ENCODE measurements around the gene IFIH1.

IFIH1 gene

GRCh38 chr2:162330881-162331280, 12.4 kb upstream of the IFIH1 start:
- Histone ChIP-seq H3K4me3 (ENCODE audit: low read depth, low read length) (no peak overlapping the region), H3K79me2 (ENCODE audit: control insufficient read depth, insufficient read depth, low read length, unreplicated experiment) (no peaks in the 10 kb centered on the region), H2AFZ (ENCODE audit: low read length, unreplicated experiment) (no peak overlapping the region), H3K27me3 (ENCODE audit: insufficient read depth, low read length) (no peaks in the 10 kb centered on the region), H3K4me1 (ENCODE audit: control insufficient read depth, insufficient read depth, low read length, unreplicated experiment) (peaks cover 3% of the 10 kb centered on the region), H3K36me3 (ENCODE audit: insufficient read depth, low read length) (no peaks in the 10 kb centered on the region), H3K27ac (ENCODE audit: low read depth, low read length) (no peak overlapping the region)

DNA sequence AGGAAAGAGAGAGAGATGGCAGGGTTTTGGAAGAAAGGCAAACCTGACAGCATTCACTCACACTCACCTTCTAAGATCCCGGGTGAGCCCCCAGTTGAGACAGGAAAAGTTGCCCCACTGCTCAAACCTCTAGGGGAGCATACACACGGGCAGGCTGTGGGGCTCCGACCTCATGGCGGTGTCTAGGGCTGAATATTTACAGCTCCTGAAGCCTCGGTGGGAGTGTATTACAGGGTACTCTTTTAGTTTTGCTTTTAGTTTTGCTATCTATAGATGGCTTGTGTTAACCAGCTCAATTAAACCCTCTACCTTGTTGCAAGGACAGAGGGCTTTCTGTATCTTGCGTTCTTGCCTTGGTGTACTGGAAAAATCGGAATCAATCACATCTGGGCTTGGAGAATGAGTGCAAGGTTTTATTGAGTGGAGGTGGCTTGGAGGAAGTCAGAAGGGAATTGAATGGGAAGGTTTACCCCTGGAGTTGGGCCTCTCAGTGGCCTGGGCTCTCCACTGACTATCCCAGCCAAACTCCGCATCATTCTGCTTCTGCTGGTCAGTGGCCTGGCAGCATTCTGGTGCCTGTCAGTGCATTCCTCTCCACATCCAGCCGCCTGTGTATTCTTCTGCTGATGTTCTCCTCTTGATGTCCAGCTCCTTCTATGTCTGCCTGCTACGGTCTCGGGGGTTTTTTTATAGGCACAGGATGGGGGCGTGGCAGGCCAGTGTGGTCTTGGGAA, 10.1 kb upstream of the IFIH1 start:
- Histone ChIP-seq H3K36me3 (ENCODE audit: insufficient read depth, low read length) (no peaks in the 10 kb centered on the region), H3K4me3 (ENCODE audit: low read depth, low read length) (no peak overlapping the region), H2AFZ (ENCODE audit: low read length, unreplicated experiment) (no peak overlapping the region), H3K27ac (ENCODE audit: low read depth, low read length) (no peak overlapping the region), H3K27me3 (ENCODE audit: insufficient read depth, low read length) (no peaks in the 10 kb centered on the region), H3K4me1 (ENCODE audit: control insufficient read depth, insufficient read depth, low read length, unreplicated experiment) (peaks cover 3% of the 10 kb centered on the region), H3K79me2 (ENCODE audit: control insufficient read depth, insufficient read depth, low read length, unreplicated experiment) (no peaks in the 10 kb centered on the region)

- H2AFZ ChIP-seq (ENCODE audit: low read length, unreplicated experiment): no peak overlapping the region
- peaks cover 3% of the 10 kb centered on the region for H3K4me1 ChIP-seq (ENCODE audit: control insufficient read depth, insufficient read depth, low read length, unreplicated experiment)
- no peaks in the 10 kb centered on the region for H3K36me3 ChIP-seq (ENCODE audit: insufficient read depth, low read length)
- no peak overlapping the region for H3K27ac ChIP-seq (ENCODE audit: low read depth, low read length)
- H3K79me2 ChIP-seq (ENCODE audit: control insufficient read depth, insufficient read depth, low read length, unreplicated experiment): no peaks in the 10 kb centered on the region
- no peak overlapping the region for H3K4me3 ChIP-seq (ENCODE audit: low read depth, low read length)
- H3K27me3 ChIP-seq (ENCODE audit: insufficient read depth, low read length): no peaks in the 10 kb centered on the region
Observed at GRCh38 chr2:162327806-162328205, 9.3 kb upstream of the IFIH1 start.

DNA sequence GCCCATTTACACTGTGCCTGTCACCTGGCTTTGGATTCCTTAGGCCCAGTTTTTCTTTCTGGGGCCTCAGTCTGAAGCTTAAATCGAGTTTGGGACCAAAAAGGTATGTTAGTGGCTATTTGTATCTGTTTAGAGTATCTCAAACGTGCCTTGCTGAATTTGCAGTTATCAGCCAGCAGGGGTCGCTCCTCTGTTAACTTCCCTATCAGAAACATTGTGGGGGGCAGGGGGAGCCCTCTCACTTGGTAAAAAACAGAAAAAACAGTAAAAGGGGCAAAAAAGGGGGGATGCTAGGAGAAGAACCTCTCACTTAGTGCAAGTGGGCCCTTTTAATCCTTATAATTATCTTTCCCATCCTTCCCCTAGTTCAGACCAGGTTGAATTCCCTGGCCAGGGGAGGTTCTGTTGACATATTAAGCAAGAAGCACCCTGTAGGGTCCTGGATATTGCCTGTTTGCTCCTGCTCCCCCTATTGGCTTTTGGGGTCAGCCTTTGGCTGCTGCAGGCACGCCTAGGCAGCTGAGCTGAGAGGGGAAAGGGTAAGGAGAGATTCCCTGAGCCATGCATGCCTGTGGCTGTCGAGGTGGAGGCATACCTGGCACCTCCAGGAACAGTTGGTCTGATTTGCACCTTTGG, 8.8 kb upstream of the IFIH1 start:
- no peaks in the 10 kb centered on the region for H3K36me3 ChIP-seq (ENCODE audit: insufficient read depth, low read length)
- no peaks in the 10 kb centered on the region for H3K27me3 ChIP-seq (ENCODE audit: insufficient read depth, low read length)
- peaks cover 3% of the 10 kb centered on the region for H3K4me1 ChIP-seq (ENCODE audit: control insufficient read depth, insufficient read depth, low read length, unreplicated experiment)
- H3K79me2 ChIP-seq (ENCODE audit: control insufficient read depth, insufficient read depth, low read length, unreplicated experiment): no peaks in the 10 kb centered on the region
- no peak overlapping the region for H3K4me3 ChIP-seq (ENCODE audit: low read depth, low read length)
- no peak overlapping the region for H2AFZ ChIP-seq (ENCODE audit: low read length, unreplicated experiment)
- no peak overlapping the region for H3K27ac ChIP-seq (ENCODE audit: low read depth, low read length)

DNA sequence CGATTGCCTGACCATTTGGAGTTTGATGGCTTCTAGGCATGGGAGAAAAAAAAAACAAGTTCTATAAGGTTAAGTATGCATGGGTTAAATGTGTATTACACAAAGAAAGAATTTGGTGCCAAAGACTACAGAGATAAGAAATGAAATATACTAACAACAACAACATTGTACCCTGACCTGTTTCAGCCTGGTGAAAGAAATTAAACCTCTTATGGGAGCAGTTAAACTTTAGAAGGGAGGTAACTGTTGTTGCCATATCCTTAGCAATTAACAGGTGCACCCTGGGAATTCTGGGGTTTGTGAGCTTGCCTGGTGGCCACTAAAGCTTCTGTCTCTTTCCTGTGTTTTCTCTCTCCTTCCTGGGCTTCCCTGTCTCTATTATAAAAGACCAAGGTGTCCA, 6.5 kb upstream of the IFIH1 start:
- no peak overlapping the region for H2AFZ ChIP-seq (ENCODE audit: low read length, unreplicated experiment)

DNA sequence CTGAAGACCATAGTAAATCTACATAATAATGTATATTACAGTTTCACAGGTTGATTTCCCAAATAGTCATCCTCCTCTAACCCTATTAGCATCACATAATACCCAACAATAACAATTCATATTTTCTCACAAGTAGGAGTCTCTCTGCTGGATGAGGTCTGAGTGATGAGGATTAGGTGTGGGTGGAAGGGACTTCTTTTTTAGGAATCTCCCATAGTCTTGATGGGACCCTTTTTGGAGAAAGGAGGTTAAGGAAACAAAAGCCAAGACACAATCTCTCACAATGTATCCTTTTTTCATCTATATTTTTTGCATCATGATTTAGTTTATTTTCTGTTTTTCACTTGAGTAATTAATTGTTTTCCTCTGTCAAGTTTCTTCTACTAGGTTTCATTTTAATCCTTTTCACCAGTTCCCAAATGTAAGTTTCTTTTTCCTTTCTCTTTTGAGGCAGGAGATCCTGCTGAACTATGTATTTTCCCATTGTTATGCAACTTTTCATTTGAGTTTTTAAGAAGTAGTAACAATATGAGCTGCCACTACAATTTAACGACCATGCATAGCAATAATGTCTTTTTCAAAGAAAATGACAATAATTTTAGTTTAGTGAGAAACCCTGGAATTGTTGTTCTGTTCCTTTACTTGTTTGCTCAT, 2.5 kb upstream of the IFIH1 start:
- peak overlapping the region; percentile 97 for H3K4me3 ChIP-seq (ENCODE audit: low read depth, low read length)
- H3K4me1 ChIP-seq (ENCODE audit: control insufficient read depth, insufficient read depth, low read length, unreplicated experiment): peaks cover 24% of the 10 kb centered on the region
- peaks cover 3% of the 10 kb centered on the region; the same call in 1 of the 2 replicates for H3K36me3 ChIP-seq (ENCODE audit: insufficient read depth, low read length)

More for the DNA sequence above, 6.5 kb upstream of the IFIH1 start:
- H3K27ac ChIP-seq (ENCODE audit: low read depth, low read length): no peak overlapping the region
- H3K36me3 ChIP-seq (ENCODE audit: insufficient read depth, low read length): no peaks in the 10 kb centered on the region
- no peaks in the 10 kb centered on the region for H3K27me3 ChIP-seq (ENCODE audit: insufficient read depth, low read length)
- peaks cover 14% of the 10 kb centered on the region for H3K79me2 ChIP-seq (ENCODE audit: control insufficient read depth, insufficient read depth, low read length, unreplicated experiment)
- H3K4me3 ChIP-seq (ENCODE audit: low read depth, low read length): no peak overlapping the region
- peaks cover 16% of the 10 kb centered on the region for H3K4me1 ChIP-seq (ENCODE audit: control insufficient read depth, insufficient read depth, low read length, unreplicated experiment)

DNA sequence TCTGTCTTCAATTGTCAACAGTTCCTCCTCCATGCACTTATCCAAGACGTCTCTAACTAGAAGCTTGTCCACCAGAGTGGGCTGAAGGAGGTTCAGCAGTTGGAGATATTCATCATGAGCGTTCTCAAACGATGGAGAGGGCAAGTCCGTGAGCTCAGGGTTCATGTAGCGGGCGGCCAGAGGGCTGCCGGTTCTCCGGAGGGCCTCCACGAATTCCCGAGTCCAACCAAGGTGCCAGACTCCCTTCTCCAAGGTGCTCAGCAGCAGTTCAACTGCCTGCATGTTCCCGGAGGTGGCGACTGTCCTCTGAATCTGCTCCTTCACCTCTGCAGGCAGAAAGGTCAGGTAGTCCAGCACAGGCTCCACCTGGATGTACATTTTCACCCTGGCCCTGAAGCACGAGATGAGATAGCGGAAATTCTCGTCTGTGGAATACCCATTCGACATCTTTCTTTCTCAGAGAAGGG, 590 bp downstream of the IFIH1 start:
- H3K27ac ChIP-seq (ENCODE audit: low read depth, low read length): peak overlapping the region; percentile 93
- peak overlapping the region; percentile 62 for H2AFZ ChIP-seq (ENCODE audit: low read length, unreplicated experiment)
- peaks cover 41% of the 10 kb centered on the region for H3K4me1 ChIP-seq (ENCODE audit: control insufficient read depth, insufficient read depth, low read length, unreplicated experiment)
- peaks cover 78% of the 10 kb centered on the region for H3K79me2 ChIP-seq (ENCODE audit: control insufficient read depth, insufficient read depth, low read length, unreplicated experiment)
- peak overlapping the region; percentile 97 for H3K4me3 ChIP-seq (ENCODE audit: low read depth, low read length)
- no peaks in the 10 kb centered on the region for H3K27me3 ChIP-seq (ENCODE audit: insufficient read depth, low read length)
- H3K36me3 ChIP-seq (ENCODE audit: insufficient read depth, low read length): peaks cover 18% of the 10 kb centered on the region; the same call in 1 of the 2 replicates

More for the DNA sequence above, 2.5 kb upstream of the IFIH1 start:
- peak overlapping the region; percentile 2; the same call in 1 of the 2 replicates for H3K27ac ChIP-seq (ENCODE audit: low read depth, low read length)
- H3K79me2 ChIP-seq (ENCODE audit: control insufficient read depth, insufficient read depth, low read length, unreplicated experiment): peaks cover 54% of the 10 kb centered on the region
- H2AFZ ChIP-seq (ENCODE audit: low read length, unreplicated experiment): peak overlapping the region; percentile 55
- no peaks in the 10 kb centered on the region for H3K27me3 ChIP-seq (ENCODE audit: insufficient read depth, low read length)

DNA sequence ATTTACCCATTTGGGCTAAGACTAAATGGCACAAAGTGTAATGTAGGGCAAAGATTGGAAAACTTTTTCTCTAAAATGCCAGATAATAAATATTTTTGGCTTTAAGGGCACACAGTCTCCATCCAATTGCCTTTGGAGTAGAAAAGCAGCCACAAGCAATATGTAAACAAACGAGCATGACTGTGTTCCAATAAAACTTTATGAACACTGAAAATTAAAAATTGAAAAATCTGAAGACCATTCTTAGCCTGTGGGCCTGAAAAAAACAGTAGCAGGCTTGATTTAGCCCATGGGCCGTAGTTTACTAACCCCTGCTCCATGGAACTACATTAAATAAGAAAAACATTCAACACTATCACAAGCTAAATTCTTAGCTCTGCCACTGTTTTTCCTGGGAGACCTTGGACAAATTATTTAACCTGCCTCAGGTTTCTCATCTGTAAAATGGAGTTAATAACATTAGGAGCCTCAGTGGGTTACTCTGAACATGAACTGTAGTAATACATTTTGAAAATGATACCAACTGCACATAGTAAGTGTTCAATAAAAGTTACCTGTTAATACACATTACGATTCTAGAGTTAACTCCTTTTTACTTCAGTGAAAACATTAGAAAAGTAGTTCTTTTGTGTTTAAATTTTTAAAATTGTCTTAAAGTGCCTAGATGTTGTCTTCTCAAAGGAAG, 1.3 kb downstream of the IFIH1 start:
- H3K4me3 ChIP-seq (ENCODE audit: low read depth, low read length): peak overlapping the region; percentile 97
- no peaks in the 10 kb centered on the region for H3K27me3 ChIP-seq (ENCODE audit: insufficient read depth, low read length)
- H3K27ac ChIP-seq (ENCODE audit: low read depth, low read length): peak overlapping the region; percentile 93
- H3K4me1 ChIP-seq (ENCODE audit: control insufficient read depth, insufficient read depth, low read length, unreplicated experiment): peaks cover 41% of the 10 kb centered on the region
- peak overlapping the region; percentile 62 for H2AFZ ChIP-seq (ENCODE audit: low read length, unreplicated experiment)
- peaks cover 84% of the 10 kb centered on the region for H3K79me2 ChIP-seq (ENCODE audit: control insufficient read depth, insufficient read depth, low read length, unreplicated experiment)
- peaks cover 18% of the 10 kb centered on the region; the same call in 1 of the 2 replicates for H3K36me3 ChIP-seq (ENCODE audit: insufficient read depth, low read length)

DNA sequence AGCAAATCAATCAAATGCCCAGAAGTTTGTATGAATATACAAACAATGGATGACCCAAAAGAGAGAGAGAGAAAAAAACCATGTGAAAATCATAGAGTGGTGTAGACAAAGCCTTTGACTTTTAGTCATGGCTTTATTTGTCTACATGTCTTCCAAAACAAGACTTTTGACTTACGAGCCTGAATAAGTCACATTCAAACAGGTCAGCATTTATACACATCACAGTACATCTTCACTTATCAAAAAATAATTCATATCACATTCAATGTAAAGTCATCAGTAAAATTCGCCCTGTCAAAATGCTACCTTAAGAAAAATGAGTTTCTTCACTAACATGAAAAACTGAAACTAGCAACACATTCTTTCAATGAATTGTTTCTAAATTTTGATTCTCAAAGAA, 1.9 kb downstream of the IFIH1 start:
- Histone ChIP-seq H3K79me2 (ENCODE audit: control insufficient read depth, insufficient read depth, low read length, unreplicated experiment) (peaks cover 86% of the 10 kb centered on the region), H3K4me3 (ENCODE audit: low read depth, low read length) (peak overlapping the region; percentile 97), H3K27ac (ENCODE audit: low read depth, low read length) (no peak overlapping the region), H3K27me3 (ENCODE audit: insufficient read depth, low read length) (no peaks in the 10 kb centered on the region), H2AFZ (ENCODE audit: low read length, unreplicated experiment) (no peak overlapping the region), H3K36me3 (ENCODE audit: insufficient read depth, low read length) (peaks cover 18% of the 10 kb centered on the region; the same call in 1 of the 2 replicates), H3K4me1 (ENCODE audit: control insufficient read depth, insufficient read depth, low read length, unreplicated experiment) (peaks cover 41% of the 10 kb centered on the region)

- H3K27me3 ChIP-seq (ENCODE audit: insufficient read depth, low read length): no peaks in the 10 kb centered on the region
- H3K4me1 ChIP-seq (ENCODE audit: control insufficient read depth, insufficient read depth, low read length, unreplicated experiment): peaks cover 34% of the 10 kb centered on the region
- peaks cover 19% of the 10 kb centered on the region for H3K36me3 ChIP-seq (ENCODE audit: insufficient read depth, low read length)
- H3K4me3 ChIP-seq (ENCODE audit: low read depth, low read length): peak overlapping the region; percentile 97
- H2AFZ ChIP-seq (ENCODE audit: low read length, unreplicated experiment): no peak overlapping the region
- H3K27ac ChIP-seq (ENCODE audit: low read depth, low read length): no peak overlapping the region
- H3K79me2 ChIP-seq (ENCODE audit: control insufficient read depth, insufficient read depth, low read length, unreplicated experiment): peaks cover 81% of the 10 kb centered on the region
Observed at GRCh38 chr2:162315938-162316337, 2.5 kb downstream of the IFIH1 start.

All from ACC112 (cell line).